ENCODE data around the gene MCL1.

The MCL1 gene

DNA sequence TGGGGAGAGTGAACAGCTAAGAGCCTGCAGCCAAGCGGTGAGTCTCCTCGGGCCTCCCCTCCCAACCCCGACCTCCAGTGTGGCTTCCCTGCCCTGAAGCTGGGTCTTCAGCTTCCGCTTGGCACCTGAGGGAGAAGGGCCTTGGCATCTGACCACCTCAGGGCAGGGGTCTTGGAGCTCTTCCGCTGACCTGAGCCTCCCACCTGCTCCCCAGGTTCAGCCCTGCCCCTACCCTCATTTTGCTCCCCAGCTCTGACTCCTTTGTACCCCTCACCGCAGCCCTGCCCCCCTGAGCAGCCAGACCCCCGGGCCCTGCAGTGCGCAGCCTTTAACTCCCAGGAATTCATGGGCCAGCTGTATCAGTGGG is 25.3 kb downstream of the MCL1 start:
- in situ Hi-C loops (cut with MboI; ENCODE audit: low pct_unique_long_range_greater_than_20kb, low sequenced_read_pairs, unreplicated experiment), result no loop called here
- TF ChIP-seq, protein P1, sequence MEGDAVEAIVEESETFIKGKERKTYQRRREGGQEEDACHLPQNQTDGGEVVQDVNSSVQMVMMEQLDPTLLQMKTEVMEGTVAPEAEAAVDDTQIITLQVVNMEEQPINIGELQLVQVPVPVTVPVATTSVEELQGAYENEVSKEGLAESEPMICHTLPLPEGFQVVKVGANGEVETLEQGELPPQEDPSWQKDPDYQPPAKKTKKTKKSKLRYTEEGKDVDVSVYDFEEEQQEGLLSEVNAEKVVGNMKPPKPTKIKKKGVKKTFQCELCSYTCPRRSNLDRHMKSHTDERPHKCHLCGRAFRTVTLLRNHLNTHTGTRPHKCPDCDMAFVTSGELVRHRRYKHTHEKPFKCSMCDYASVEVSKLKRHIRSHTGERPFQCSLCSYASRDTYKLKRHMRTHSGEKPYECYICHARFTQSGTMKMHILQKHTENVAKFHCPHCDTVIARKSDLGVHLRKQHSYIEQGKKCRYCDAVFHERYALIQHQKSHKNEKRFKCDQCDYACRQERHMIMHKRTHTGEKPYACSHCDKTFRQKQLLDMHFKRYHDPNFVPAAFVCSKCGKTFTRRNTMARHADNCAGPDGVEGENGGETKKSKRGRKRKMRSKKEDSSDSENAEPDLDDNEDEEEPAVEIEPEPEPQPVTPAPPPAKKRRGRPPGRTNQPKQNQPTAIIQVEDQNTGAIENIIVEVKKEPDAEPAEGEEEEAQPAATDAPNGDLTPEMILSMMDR (IDR thresholded peaks at IDR 0.05; ENCODE audit: extremely low read depth, insufficient read depth, missing control alignments), result no peak
- no peak for DNase-seq (ENCODE audit: low spot score)

DNA sequence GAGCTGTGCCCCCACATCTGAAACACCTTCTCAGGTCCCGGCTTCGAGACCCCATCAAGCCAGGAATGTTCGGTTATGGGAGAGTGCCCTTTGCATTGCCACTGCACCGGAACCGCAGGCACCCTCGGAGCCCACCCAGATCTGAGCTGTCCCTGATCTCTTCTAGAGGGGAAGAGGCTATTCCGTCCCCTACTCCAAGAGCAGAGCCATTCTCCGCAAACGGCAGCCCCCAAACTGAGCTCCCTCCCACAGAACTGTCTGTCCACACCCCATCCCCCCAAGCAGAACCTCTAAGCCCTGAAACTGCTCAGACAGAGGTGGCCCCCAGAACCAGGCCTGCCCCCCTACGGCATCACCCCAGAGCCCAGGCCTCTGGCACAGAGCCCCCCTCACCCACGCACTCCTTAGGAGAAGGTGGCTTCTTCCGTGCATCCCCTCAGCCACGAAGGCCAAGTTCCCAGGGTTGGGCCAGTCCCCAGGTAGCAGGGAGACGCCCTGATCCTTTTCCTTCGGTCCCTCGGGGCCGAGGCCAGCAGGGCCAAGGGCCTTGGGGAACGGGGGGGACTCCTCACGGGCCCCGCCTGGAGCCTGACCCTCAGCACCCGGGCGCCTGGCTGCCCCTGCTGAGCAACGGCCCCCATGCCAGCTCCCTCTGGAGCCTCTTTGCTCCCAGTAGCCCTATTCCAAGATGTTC is 25.9 kb downstream of the MCL1 start:
- TF ChIP-seq, protein P1 (IDR thresholded peaks at IDR 0.05; ENCODE audit: extremely low read depth, insufficient read depth, missing control alignments), result no peak
- DNase-seq (ENCODE audit: low spot score), result no peak
- in situ Hi-C loops (cut with MboI; ENCODE audit: low pct_unique_long_range_greater_than_20kb, low sequenced_read_pairs, unreplicated experiment), result no loop called here

DNA sequence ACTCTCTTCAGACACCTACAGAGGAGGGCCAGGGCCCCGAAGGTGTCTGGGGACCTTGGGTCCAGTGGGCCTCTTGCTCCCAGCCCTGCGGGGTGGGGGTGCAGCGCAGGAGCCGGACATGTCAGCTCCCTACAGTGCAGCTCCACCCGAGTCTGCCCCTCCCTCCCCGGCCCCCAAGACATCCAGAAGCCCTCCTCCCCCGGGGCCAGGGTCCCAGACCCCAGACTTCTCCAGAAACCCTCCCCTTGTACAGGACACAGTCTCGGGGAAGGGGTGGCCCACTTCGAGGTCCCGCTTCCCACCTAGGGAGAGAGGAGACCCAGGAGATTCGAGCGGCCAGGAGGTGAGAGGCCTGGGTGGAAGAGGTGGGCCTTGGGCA is 26.5 kb downstream of the MCL1 start:
- TF ChIP-seq, protein P1 (IDR thresholded peaks at IDR 0.05; ENCODE audit: extremely low read depth, insufficient read depth, missing control alignments), result no peak
- in situ Hi-C loops (cut with MboI; ENCODE audit: low pct_unique_long_range_greater_than_20kb, low sequenced_read_pairs, unreplicated experiment), result no loop called here
- DNase-seq (ENCODE audit: low spot score), result no peak

DNA sequence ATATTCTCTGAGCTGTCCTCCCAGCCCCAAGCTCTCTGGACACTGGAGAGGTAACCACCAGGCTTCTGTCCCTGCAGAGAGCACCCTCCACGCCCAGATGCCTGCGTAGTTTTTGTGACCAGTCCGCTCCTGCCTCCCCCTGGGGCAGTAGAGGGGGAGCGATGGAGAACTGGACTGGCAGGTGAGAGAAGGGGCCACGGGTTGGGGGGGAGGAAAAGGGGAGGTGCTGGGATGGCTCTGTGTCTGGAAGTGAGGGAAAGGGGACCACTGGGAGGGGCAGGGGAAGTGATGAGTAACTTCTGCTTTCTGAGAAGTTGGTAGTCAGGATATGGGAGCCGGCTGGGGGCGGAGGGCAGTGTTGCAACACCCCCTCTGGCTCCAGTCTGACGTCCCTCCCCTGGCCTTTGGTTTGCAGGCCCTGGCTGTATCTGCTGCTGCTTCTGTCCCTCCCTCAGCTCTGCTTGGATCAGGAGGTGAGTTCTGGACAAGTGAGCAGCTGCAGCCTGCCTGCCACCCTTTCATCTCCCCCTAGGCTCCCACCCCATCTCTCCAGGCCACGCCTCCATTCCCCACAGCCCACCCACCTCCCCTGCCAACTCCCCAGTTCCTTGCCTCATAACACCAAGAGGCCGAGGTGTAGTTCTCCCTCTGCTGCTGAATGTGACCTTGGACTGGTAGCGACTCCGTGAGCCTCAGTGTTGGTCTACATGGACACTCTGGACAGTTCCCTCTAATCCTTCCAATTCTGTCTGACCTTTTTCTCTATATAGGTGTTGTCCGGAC is 27.1 kb downstream of the MCL1 start:
- DNase-seq (ENCODE audit: low spot score), result no peak
- TF ChIP-seq, protein P1 (IDR thresholded peaks at IDR 0.05; ENCODE audit: extremely low read depth, insufficient read depth, missing control alignments), result no peak
- in situ Hi-C loops (cut with MboI; ENCODE audit: low pct_unique_long_range_greater_than_20kb, low sequenced_read_pairs, unreplicated experiment), result no loop called here

DNA sequence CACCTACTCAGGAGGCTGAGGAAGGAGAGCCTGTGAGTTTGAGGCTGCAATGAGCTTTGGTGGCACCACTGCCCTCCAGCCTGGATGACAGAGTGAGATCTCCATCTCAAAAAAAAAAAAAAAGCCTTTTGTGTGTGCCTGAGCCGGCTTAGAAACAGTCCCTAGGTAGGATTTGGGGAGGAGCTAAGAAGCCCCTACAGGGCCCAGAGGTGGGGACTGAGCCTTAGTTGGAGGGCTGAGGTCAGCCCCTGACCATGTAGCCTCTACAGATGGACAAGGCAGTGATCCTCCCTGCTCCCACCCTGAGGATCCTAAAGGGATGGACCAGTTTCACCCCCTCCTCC is 27.7 kb downstream of the MCL1 start:
- TF ChIP-seq, protein P1 (IDR thresholded peaks at IDR 0.05; ENCODE audit: extremely low read depth, insufficient read depth, missing control alignments), result no peak
- in situ Hi-C loops (cut with MboI; ENCODE audit: low pct_unique_long_range_greater_than_20kb, low sequenced_read_pairs, unreplicated experiment), result no loop called here
- DNase-seq (ENCODE audit: low spot score), result no peak

DNA sequence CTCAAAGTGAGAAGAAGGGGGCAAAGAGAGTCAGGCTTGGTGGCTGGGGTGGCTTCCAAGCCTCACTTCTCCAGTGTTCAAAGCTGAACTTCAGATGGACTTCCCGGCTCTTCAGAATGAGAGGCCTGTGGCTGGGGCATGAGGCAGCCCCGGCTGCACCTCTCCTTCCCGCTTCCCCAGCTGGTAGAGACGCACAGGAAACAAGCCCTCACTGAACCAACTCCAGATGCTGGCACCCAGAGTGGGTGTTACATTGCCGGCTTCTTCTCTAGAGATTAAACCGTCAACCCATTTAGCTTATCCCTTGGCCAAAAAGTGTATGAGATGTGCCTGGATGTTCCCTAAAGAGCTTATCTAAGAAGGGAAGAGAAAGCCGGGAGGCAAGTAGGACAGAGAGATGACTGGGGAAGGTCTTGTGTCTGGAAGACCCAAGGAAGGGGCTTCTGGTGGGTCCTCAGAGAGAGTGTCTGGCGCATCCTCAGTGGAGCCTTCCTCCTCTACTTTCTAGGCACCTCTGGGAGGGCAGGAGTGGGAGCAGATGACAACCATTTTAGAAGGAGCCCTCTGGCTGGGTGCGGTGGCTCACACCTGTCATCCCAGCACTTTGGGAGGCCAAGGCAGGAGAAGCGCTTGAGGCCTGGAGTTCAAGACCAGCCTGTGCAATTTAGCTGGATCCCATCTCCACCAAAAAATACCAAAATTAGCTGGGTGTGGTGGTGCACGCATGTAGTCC is 28.2 kb downstream of the MCL1 start:
- in situ Hi-C loops (cut with MboI; ENCODE audit: low pct_unique_long_range_greater_than_20kb, low sequenced_read_pairs, unreplicated experiment), result no loop called here
- DNase-seq (ENCODE audit: low spot score), result no peak
- TF ChIP-seq, protein P1 (IDR thresholded peaks at IDR 0.05; ENCODE audit: extremely low read depth, insufficient read depth, missing control alignments), result no peak

All from GM13977 (cell line).